D721Med (cell line): Measurements from ENCODE around the gene AFG1L.

ENCODE experiments used
- DNase-seq: peaks from one replicate; pipeline ENCODE4 v3.0.0; 2011; ENCODE audit warnings: low spot score; ENCODE audit not compliant: insufficient read length
- FAIRE-seq: peaks from 2 replicates; lab custom pipeline; 2011; peaks lifted over from hg19 to GRCh38; lab: Jason Lieb, UNC
- CTCF ChIP-seq: IDR thresholded peaks from 2 replicates; pipeline ENCODE4 v1.5.1; 2012; ENCODE audit warnings: mild to moderate bottlenecking, control low read depth; ENCODE audit not compliant: insufficient read depth; ENCODE audit errors: missing control alignments

Gene AFG1L

GRCh38 chr6:108353853-108354252 is 59.0 kb downstream of the AFG1L start:
- no peak for DNase-seq
- TF ChIP-seq CTCF, result no peak
- no peak for FAIRE-seq

- DNase-seq, result no peak
- no peak for TF ChIP-seq CTCF
- FAIRE-seq, result no peak
Measured at GRCh38 chr6:108355120-108355519, 60.3 kb downstream of the AFG1L start.

- TF ChIP-seq CTCF, result no peak
- FAIRE-seq (no peak), DNase-seq (no peak)
Measured at GRCh38 chr6:108355890-108356289, 61.0 kb downstream of the AFG1L start.

- DNase-seq, result no peak
- TF ChIP-seq CTCF, result peak; percentile 1
- no peak for FAIRE-seq
Measured at GRCh38 chr6:108359901-108360882, 65.3 kb downstream of the AFG1L start.

- no peak for FAIRE-seq
- no peak for DNase-seq
- TF ChIP-seq CTCF, result no peak
Measured at GRCh38 chr6:108360919-108361311, 66.1 kb downstream of the AFG1L start.

GRCh38 chr6:108361312-108361932 is 66.6 kb downstream of the AFG1L start:
- DNase-seq, result no peak
- no peak for TF ChIP-seq CTCF
- no peak for FAIRE-seq
